Mammary epithelial cell (primary cell): ENCODE data around the gene PIGW.

Experiments
- CTCF ChIP-seq, 2 donors: IDR thresholded peaks in 1 of 2; conservative IDR thresholded peaks in 1 of 2; 2 replicates each; pipeline ENCODE4 v1.5.1; 2011 to 2012; ENCODE audit warnings: inconsistent platforms in 2 of 2, low read length in 2 of 2, mild to moderate bottlenecking in 2 of 2, control low read depth in 1 of 2, low read depth in 1 of 2; ENCODE audit not compliant: insufficient read depth in 1 of 2; ENCODE audit errors: extremely low read depth in 1 of 2
- EZH2 ChIP-seq: IDR thresholded peaks from 2 replicates; pipeline ENCODE4 v1.6.1; 2012; ENCODE audit warnings: low read length, inconsistent platforms, borderline replicate concordance

DNA sequence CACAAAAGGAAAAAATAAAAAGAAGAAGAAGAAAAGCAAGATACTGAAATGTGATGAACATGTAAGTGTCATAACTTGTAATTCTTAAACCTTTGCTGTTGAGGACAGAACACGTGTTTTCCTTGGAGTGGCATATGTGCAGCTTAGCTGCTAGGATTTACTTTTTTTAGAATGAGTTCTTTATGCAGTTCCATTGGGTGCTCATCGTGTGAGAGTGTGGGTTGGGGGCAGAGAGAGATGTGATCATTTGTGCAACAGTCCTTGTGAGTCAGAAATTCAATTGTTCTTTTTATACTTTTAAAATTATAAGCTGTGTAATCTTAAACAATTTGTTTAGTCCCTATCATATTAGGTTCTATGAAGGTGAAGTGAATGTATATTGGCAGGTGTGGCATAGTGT lies 51.4 kb downstream of the PIGW start:
- no peak for TF ChIP-seq CTCF (conservative IDR thresholded peaks at IDR 0.05 in 1 of 2, IDR thresholded peaks at IDR 0.05 in 1 of 2; ENCODE audit: extremely low read depth in 1 of 2, insufficient read depth in 1 of 2, low read depth in 1 of 2, low read length in 2 of 2)
- TF ChIP-seq EZH2: no peak
